T-helper 1 cell (primary cell): Measurements from ENCODE around the gene IFFO2.

ENCODE experiments used
- DNase-seq, 5 donors: peaks; one replicate each; pipeline ENCODE4 v3.0.0-alpha.2; 2012 to 2020

IFFO2 gene

GRCh38 chr1:18949686-18950400 is 6.6 kb downstream of the IFFO2 start:
- peak in 1 of 5 donors; percentile 34 for DNase-seq

DNA sequence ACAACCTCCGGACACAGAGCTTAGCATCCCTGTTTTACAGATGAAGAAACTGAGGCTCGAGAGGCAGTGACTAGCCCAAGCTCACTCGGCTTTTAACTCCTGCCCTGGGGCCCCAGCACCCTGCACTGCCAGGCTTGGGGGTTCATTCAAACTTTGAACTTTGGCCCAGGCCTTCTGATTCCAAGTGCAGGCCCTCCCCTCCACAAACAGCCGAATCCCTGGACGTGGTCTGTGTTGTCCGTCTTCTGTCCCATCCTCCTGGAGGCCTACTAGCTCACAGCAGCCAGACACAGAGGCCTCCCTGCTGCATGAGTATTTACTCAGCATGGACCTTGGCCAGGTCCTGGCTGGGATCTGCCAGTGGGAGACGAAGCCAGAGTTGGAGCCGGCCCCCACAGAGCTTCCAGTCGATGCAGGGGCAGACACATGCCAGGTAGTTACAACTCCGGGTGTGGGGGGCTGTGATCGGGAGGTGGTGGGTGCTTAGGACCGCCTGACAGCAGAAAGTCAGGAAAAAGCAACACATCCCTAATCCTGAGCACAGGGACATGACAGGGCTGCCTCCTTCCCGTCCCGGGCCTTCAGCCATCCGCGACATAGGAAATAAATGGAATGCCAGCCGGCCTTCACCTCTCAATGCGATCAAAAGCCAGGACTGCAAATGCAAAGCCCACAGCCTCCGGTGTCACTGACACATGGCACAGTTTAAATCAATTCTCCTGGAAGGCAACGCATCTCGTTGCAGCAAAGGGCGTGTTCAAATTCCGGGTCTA is 7.4 kb downstream of the IFFO2 start:
- no peak for DNase-seq

GRCh38 chr1:18948048-18948912 is 8.2 kb downstream of the IFFO2 start:
- peak in 4 of 5 donors; percentile 51 to 83 (median 60) for DNase-seq

GRCh38 chr1:18947570-18947969 is 8.9 kb downstream of the IFFO2 start:
- DNase-seq, result no peak

DNA sequence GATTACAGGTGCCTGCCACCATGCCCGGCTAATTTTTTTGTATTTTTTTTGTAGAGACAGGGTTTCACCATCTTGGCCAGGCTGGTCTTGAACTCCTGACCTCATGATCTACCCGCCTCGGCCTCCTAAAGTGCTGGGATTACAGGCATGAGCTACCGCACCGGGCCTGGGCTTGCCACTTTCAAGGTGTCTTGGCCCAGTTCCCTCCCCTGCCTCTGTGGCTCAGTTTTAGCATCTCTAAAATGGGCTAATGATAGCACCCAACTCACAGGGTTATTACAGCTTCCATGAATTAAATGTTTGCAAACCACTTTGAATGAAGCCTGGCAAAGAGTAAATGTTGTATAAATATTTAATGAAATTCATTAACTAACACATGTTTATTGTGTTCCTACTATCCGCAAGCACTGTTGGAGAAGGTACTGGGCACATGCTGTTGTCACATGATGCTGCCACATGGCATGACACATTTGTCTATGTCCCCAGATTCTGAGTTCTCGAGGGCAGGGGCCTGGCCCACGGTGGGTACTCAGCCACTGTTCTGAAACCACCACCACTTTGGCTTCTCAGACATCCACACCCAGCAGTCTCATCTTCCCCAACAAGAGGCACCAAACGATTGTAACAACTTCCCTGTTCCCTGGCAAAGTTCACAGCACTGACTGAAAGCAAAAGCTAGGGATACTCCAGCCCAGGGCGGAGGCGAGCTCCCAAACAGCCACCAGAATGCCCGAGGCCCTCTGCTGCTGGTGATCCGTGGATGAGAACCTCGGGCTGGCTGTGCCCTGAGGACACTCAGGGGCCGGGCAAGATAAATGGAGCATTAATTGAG is 9.7 kb downstream of the IFFO2 start:
- DNase-seq, result no peak

DNA sequence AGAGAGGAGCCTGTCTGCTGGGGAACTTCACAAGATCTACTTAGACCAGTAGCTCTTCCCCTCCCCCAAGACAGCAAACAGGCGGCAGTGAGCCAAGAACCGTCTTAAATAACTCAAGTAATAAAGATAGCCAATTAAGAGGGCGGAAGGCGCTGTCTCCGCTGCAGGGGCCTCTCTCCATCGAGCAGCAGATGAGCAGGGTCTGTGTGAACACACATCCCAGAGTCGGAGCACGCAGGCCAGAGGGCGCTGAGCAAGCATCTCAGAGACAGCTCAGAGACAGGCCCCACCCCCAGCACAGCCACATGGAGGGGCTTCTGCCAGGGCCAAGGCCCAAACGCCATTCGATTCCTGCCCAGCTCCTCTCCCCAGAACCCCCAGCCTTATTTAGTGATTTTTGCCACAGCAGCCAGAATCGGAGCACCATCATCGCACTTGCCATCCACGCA is 11.1 kb downstream of the IFFO2 start:
- DNase-seq, result no peak

DNA sequence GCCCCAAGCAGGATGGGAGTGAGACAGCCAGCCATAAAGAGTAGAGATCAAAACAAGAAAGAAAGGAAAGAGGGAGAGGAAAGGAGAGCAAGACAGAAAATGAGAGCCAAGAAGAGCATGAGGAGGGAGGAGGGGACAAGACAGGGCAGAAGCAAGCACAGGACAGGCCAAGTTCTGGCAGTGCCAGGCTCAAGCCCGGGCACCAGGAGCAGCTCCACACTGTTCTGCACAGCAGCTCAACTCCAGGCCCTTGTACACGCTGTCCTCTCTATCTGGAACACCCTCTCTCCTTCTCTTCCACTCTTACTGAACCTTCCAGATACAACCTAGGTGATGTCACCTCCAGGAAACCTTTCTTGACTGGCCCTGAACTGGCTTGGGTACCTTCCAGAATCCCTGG is 11.7 kb downstream of the IFFO2 start:
- DNase-seq, result no peak

GRCh38 chr1:18943914-18944572 is 12.4 kb downstream of the IFFO2 start:
- DNase-seq, result no peak

- no peak for DNase-seq
Measured at GRCh38 chr1:18943162-18943561, 13.3 kb downstream of the IFFO2 start.

DNA sequence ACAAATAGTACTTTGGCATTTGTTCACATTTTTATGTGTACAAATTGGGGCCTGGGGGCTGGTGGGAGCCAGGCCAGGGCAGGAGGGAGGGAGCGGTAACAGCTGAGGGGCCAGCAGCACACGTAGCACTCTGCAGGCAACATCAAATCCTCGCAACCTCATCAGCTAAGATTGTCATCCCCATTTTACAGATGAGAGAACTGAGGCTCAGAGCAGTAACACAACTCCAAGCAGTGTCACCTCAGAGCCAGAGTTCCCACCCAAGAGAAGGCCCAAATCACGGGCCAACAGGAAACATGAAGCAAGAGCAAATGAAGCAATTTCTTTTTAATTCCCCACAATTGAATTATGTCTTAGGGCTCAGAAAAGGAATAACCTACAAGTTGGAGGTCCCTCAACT is 14.1 kb downstream of the IFFO2 start:
- no peak for DNase-seq

DNA sequence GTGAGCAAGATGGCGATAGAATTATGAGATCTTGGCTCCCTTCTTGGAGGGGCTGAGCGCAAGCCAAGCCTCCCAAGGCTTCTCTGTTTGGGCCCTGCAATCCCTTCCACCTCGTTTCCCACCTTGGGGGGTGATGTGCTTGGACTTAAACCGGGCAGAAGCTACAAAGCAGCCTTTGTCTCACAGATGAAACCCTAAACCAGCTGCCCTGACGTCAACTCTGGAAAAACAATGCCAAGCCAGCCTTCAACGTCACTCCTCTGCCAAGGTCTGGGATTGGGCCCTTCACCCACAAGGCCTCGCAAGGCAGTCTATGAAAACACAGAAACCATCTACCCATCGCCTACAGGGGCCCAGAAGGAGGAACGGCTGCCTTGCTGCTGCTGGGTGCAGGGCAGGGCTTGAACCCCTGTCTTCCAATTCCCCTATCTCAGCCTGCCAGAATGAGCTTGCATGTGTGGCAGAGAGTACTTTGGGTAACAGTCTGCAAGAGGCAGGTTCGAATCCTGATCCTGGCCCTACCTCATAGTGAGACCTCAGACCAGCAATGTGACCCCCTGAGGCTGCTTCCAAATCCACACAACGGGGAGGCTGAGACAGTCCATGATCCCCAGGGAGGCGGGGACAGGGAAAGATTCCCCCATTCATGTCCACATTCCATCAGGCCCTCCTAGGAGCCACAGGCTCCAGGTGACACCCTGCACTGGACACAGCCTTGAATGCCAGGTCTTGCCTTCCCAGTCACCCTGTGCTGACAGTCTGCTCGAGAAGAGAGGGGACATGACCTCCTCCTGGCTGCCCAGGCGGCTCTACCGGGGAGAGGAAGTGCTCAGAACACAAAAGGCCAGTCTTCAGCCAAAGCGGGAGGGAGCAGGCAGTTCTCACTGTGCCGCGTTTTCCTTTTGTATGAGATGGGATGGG is 15.0 kb downstream of the IFFO2 start:
- DNase-seq, result no peak

DNA sequence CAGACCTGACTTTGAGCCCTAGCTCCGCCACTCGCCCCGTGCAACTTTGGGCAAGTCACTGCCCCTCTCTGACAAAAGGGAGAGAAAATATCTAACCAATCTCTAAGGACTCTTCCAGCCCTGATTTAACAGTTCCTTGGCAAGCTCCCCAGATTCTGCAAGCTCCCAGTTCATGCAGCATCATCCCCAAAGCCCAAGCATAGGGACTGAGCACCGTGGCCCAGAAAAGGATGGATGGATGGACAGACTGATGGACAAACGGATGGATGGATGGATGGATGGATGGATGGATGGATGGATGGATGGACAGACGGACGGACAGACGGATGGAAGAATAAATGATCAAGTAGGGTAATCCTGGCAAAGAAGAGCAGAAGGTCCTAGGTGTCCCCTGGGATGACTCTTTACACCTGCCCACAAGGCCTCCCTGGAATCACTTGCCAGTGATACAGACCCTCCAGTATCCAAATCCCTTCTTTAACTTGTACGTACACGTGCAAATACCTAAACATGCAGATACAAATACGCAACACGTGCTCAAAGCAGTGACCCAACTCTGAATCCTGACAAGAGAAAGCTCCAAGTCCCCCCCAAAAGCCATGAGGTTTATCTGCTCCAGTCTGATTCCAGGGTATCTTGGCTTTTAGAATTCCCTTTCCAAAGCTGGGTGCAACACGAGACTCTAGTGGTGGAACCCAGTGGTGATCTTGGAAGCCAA is 16.0 kb downstream of the IFFO2 start:
- no peak for DNase-seq

DNA sequence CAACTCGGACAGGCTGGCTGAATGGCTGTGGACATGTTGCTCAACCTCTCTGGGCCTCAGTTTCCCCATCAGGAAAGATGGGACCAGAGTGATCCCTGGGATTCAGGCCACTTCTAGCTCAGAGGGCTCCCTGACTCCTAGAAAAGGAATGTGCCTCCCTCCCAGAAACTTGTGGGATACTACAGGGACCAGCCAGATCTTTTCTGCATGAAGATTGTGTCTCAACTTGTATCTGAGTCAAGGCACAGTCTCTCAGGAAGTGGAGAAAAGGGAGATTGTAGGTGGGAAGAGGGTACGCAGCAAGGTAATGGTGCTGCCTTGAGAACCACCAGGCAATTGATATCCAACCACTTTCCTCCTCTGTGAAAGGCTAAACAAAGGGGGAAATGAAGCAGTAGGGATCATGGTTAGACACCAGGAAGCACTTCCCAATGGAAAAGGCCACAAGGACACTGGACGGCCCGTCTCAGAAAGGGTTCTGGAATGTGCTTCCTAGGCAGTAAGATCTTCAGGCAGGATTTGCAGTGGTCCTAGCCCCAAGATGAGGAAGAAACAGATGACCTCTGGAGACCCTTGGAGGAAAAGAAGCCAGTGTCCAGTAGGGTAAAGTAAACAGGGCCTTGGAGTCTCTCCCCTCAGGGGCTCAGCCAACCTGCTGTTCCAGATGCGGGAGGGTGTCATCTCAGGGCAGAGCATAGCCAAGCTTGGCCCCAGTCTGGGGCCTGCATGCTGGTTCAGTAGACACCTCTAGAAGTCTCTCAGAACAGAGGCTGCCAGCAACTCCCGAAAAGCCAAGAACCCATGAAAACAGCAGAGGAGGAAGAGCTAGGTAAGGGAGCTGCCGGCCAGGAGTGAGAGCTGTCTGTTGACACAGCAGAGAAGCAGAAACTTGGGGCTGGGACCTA is 16.8 kb downstream of the IFFO2 start:
- DNase-seq, result no peak

DNA sequence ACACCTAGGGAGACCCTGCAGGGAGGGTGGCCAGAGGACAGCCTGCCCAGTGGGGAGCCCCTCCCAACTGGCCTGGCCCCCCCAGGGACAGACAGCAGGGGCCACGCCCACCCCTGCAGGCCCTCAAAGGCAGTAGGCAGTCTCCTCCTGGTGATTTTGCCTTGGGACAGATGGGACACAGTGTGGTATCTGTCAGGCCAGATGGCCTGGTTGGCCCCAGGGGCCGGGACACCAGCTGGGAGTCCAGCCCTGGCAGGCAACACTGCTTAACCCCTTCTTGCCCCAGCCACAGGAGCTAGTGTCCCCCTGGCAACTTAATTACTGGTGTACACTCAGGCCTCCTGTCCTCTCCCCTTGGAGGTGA is 17.8 kb downstream of the IFFO2 start:
- DNase-seq, result no peak

GRCh38 chr1:18938008-18938706 is 18.3 kb downstream of the IFFO2 start:
- DNase-seq, result no peak

GRCh38 chr1:18937539-18937938 is 18.9 kb downstream of the IFFO2 start:
- no peak for DNase-seq

GRCh38 chr1:18936814-18937481 is 19.5 kb downstream of the IFFO2 start:
- no peak for DNase-seq

DNA sequence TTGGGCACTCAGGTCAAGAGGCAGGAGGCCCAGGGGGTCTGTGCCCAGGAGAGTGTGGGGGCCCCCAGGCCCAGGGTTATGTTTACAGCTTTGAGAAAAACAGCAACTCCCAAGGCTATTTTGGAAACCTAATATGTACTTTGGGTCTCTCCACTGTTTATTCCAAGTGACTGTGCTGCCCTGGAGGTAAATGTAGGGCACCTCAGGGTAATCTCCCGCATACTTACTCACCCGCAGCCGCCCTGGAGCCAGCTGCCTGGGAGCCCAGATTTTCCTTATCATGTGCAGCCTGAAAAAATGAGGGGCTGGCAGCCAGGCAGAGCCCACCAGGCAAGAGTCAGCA is 20.0 kb downstream of the IFFO2 start:
- DNase-seq, result no peak
